Upper lobe of left lung (tissue), 4 donors: Measurements from ENCODE around the gene KCTD21.

Source experiments
- POLR2A ChIP-seq, 4 donors: fragments of 450-650 bp; IDR thresholded peaks; one replicate each; pipeline ENCODE4 v1.5.1; 2016 to 2017; ENCODE audit warnings: antibody characterized with exemption in 4 of 4, mild to moderate bottlenecking in 2 of 4
- POLR2AphosphoS5 ChIP-seq, 2 donors: sonication (generic); formaldehyde crosslinking; IDR thresholded peaks; one replicate each; pipeline ENCODE4 v1.5.1; 2017; ENCODE audit warnings: antibody characterized with exemption in 2 of 2
- TF ChIP-seq, protein P1 (sequence below), 6 experiments: fragments of 450-650 bp in 4 of 6; fragments of 200-600 bp in 2 of 6; sonication (generic) in 2 of 6; IDR thresholded peaks; one replicate each; pipeline ENCODE4 v1.5.1; 2016 to 2019; ENCODE audit warnings: antibody characterized with exemption in 6 of 6

DNA sequence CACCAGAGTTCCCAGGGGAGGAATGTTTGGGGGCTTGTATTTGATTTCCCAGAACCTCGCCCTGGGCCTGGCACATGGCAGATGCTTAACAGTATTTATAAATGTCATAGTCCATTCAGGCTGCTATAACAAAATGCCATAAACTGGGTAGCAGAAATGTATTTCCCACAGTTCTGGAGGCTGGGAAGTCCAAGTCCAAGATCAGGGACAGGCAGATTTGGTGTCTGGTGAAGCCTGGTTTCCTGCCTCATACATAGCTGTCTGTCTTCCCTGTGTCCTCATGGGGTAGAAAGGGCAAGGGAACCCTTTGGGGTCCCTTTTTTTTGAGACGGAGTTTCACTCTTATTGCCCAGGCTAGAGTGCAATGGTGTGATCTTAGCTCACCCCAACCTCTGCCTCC, 24.0 kb downstream of the KCTD21 start:
- no peak for TF ChIP-seq POLR2A (IDR thresholded peaks at IDR 0.05)
- TF ChIP-seq, protein P1, sequence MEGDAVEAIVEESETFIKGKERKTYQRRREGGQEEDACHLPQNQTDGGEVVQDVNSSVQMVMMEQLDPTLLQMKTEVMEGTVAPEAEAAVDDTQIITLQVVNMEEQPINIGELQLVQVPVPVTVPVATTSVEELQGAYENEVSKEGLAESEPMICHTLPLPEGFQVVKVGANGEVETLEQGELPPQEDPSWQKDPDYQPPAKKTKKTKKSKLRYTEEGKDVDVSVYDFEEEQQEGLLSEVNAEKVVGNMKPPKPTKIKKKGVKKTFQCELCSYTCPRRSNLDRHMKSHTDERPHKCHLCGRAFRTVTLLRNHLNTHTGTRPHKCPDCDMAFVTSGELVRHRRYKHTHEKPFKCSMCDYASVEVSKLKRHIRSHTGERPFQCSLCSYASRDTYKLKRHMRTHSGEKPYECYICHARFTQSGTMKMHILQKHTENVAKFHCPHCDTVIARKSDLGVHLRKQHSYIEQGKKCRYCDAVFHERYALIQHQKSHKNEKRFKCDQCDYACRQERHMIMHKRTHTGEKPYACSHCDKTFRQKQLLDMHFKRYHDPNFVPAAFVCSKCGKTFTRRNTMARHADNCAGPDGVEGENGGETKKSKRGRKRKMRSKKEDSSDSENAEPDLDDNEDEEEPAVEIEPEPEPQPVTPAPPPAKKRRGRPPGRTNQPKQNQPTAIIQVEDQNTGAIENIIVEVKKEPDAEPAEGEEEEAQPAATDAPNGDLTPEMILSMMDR (IDR thresholded peaks at IDR 0.05): no peak
- no peak for TF ChIP-seq POLR2AphosphoS5 (IDR thresholded peaks at IDR 0.05)
